Stimulated activated effector memory CD8-positive, alpha-beta T cell treated with anti-CD3 and anti-CD28 coated beads, Interleukin-12 subunit alpha, Interleukin-12 subunit beta, amount 100 ng/mL, for 72 hours (primary cell): ENCODE measurements around the gene COX8A.

ENCODE experiments used
- ATAC-seq: fragments of 150-1000 bp; cut with Tn5 transposase; 2 replicates; pipeline ENCODE4 v1.10.0; 2021
- DNase-seq, 2 donors: peaks; one replicate each; pipeline ENCODE4 v3.0.0; 2021 to 2022; ENCODE audit warnings: low spot score in 2 of 2
- H3K27ac Mint-ChIP-seq: one replicate; pipeline ENCODE4 v1.8.0; 2022; ENCODE audit warnings: mild to moderate bottlenecking, mixed read lengths
- H3K36me3 Mint-ChIP-seq: one replicate; pipeline ENCODE4 v1.8.0; 2022; ENCODE audit warnings: mild to moderate bottlenecking, mixed read lengths
- H3K4me1 Mint-ChIP-seq: one replicate; pipeline ENCODE4 v1.8.0; 2022; ENCODE audit warnings: mixed read lengths
- H3K4me3 Mint-ChIP-seq: one replicate; pipeline ENCODE4 v1.8.0; 2022; ENCODE audit warnings: mild to moderate bottlenecking, mixed read lengths
- H3K9me3 Mint-ChIP-seq: one replicate; pipeline ENCODE4 v1.8.0; 2022; ENCODE audit warnings: mixed read lengths

The COX8A gene

GRCh38 chr11:63991558-63991957 lies 17.1 kb downstream of the COX8A start:
- DNase-seq = no peak
- peaks cover 86% of the 10 kb centered on the region for H3K36me3 Mint-ChIP-seq
- peak overlapping the region; percentile 26 for H3K27ac Mint-ChIP-seq
- ATAC-seq = no peak
- H3K4me1 Mint-ChIP-seq = peaks cover 46% of the 10 kb centered on the region
- H3K9me3 Mint-ChIP-seq = no peaks in the 10 kb centered on the region
- no peak overlapping the region for H3K4me3 Mint-ChIP-seq

DNA sequence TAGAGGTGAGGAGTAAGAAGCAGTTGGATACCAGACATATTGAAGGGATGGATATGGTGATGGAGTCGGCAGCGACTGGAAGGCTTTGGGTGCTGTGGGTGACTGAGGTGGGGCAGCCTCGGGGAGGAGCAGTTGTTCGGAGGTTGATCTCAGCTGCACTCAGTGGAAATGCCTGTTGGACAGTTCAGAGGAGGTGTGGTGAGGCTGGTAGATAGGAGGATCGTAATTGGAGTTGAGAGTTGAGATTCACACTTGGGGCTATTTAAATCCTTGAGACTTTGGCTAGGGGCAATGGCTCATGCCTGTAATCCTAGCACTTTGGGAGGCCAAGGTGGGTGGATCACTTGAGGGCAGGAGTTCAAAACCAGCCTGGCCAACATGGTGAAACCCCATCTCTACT lies 18.7 kb downstream of the COX8A start:
- peaks cover 48% of the 10 kb centered on the region for H3K4me1 Mint-ChIP-seq
- peak overlapping the region; percentile 16 for H3K27ac Mint-ChIP-seq
- H3K36me3 Mint-ChIP-seq = peaks cover 88% of the 10 kb centered on the region
- H3K9me3 Mint-ChIP-seq = no peaks in the 10 kb centered on the region
- DNase-seq (no peak), ATAC-seq (no peak)
- no peak overlapping the region for H3K4me3 Mint-ChIP-seq

GRCh38 chr11:63993993-63994392 lies 19.6 kb downstream of the COX8A start:
- Mint-ChIP-seq H3K27ac (no peak overlapping the region), H3K9me3 (no peaks in the 10 kb centered on the region), H3K4me3 (no peak overlapping the region), H3K4me1 (peaks cover 47% of the 10 kb centered on the region), H3K36me3 (peaks cover 88% of the 10 kb centered on the region)
- ATAC-seq (no peak), DNase-seq (no peak)

- H3K4me1 Mint-ChIP-seq = peaks cover 45% of the 10 kb centered on the region
- H3K36me3 Mint-ChIP-seq = peaks cover 63% of the 10 kb centered on the region
These were observed 22.1 kb downstream of the COX8A start for GRCh38 chr11:63996512-63996911.

DNA sequence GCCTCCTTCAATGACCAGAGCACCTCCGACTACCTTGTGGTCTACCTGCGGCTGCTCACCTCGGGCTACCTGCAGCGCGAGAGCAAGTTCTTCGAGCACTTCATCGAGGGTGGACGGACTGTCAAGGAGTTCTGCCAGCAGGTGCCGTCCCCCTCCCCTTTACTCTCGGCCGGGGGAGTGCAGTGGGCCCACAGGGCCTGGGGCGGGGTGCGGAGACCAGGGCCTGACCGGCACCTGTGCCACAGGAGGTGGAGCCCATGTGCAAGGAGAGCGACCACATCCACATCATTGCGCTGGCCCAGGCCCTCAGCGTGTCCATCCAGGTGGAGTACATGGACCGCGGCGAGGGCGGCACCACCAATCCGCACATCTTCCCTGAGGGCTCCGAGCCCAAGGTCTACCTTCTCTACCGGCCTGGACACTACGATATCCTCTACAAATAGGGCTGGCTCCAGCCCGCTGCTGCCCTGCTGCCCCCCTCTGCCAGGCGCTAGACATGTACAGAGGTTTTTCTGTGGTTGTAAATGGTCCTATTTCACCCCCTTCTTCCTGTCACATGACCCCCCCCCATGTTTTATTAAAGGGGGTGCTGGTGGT lies 22.8 kb downstream of the COX8A start:
- Mint-ChIP-seq H3K36me3 (peaks cover 56% of the 10 kb centered on the region), H3K9me3 (no peaks in the 10 kb centered on the region), H3K27ac (peak overlapping the region; percentile 83), H3K4me1 (peaks cover 44% of the 10 kb centered on the region), H3K4me3 (no peak overlapping the region)
- ATAC-seq (no peak), DNase-seq (no peak)

More at GRCh38 chr11:63996512-63996911, 22.1 kb downstream of the COX8A start:
- ATAC-seq (no peak), DNase-seq (no peak)
- no peaks in the 10 kb centered on the region for H3K9me3 Mint-ChIP-seq
- H3K4me3 Mint-ChIP-seq = no peak overlapping the region
- no peak overlapping the region for H3K27ac Mint-ChIP-seq

DNA sequence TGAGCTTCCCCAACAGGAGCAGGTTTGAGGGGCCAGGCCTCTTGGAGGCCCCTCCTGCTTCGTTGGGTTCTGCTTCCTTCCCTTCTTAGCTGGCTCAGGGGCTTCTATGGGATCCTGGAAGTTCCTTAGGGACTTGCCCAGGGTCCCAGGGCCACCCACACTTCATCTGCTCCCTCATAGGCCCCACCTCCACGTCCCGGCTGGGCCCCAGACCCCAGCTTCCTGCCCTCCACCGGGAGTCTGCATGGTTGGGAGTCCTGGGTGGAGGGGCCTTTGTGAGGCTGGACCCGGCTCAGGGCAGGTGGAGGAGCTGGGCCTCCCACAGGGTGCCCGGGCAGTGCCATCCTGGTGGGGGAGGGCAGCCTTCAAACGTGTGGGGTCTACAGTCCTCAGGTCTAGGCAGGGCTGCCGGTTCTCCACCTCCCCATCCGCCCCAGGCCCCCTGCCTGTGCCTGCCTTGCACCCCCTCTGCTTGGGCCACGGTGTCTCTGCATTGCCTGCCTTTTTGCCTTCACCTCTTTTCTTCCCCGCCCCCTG lies 23.4 kb downstream of the COX8A start:
- H3K36me3 Mint-ChIP-seq = peaks cover 49% of the 10 kb centered on the region
- H3K9me3 Mint-ChIP-seq = no peaks in the 10 kb centered on the region
- DNase-seq (no peak), ATAC-seq (no peak)
- H3K4me1 Mint-ChIP-seq = peaks cover 41% of the 10 kb centered on the region
- peak overlapping the region; percentile 83 for H3K27ac Mint-ChIP-seq
- no peak overlapping the region for H3K4me3 Mint-ChIP-seq

DNA sequence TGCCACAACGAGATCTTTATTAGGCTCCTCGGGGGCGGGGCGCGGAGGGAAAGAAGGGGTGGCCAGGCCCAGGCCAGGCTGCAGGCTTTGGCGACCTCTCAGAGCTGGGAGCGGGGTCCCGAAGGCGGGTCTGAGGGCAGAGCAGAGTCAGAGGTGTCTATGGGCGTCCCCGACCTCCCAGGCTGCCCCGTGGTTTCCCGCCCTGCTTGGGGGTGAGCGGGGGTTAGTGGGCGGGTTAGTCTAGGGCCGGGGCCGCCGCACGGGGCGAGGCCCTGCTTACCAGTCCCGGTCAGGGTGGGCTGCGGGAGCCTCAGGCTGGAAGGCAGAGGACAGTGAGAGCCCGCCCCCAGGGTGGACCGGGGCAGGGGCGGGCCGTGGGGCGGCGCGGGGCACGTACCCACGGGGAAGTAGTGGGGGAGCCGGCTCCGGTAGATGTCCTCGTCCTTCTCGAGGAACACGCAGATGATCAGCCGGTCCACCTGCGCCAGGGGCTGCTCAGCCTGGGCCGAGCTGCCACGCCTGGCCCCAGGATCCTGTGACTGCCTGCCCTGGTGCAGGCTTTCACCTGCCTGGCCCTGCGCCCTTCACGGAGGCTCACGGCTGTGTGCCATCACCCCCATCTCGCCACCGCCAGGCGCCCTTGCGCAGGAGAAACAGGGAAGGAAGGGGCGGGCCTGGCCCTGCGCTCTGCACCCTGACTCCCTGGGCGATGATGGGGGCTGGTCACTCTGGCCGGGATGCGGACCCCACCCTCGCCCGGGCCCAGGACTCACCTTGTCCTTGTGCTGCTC lies 24.3 kb downstream of the COX8A start:
- Mint-ChIP-seq H3K4me1 (peaks cover 36% of the 10 kb centered on the region), H3K36me3 (peaks cover 41% of the 10 kb centered on the region), H3K9me3 (no peaks in the 10 kb centered on the region), H3K4me3 (peak overlapping the region; percentile 50), H3K27ac (peak overlapping the region; percentile 83)
- ATAC-seq (no peak), DNase-seq (no peak)

- no peaks in the 10 kb centered on the region for H3K9me3 Mint-ChIP-seq
- H3K4me1 Mint-ChIP-seq = peaks cover 32% of the 10 kb centered on the region
These were observed 25.1 kb downstream of the COX8A start for GRCh38 chr11:63999349-64000025.

DNA sequence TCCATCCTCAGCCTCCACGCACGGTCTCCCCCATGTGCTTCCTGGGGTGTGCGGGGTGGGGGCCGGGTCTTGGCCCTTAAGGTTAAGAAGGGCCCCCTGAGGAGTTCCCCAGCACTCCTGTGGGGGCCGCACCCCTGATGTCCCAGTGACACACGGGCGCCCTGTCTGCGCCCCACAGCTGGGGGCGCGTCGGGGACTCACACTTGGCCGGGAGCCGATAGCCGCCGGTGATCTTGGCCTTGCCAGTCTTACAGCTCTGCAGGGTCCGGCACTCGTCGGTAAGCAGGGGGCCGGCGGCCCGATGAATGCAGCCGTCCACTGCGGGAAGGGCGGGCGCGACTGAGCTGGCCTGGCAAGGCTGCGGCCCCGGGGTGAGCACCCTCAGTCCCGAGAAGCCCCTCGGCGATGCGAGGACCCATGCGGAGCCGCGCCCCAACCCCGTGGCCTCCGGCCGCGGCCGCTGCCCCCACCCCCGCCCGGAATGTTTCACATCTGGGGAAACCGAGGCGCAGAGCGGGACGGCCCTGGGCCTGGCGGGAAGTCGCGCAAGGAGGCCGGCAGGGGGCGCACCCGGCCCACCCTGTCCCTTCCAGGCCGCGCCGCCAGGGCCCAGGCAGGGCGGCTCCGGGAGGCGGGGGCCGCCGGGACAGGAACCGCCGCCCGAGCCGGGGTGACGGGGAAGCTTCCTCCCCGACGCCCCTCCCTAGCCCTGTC lies 25.8 kb downstream of the COX8A start:
- peak; percentile 84 for ATAC-seq
- Mint-ChIP-seq H3K4me3 (peak overlapping the region; percentile 50), H3K9me3 (no peaks in the 10 kb centered on the region), H3K27ac (no peak overlapping the region), H3K36me3 (peaks cover 26% of the 10 kb centered on the region), H3K4me1 (peaks cover 26% of the 10 kb centered on the region)
- DNase-seq = peak; percentile 68 to 84

More at GRCh38 chr11:63999349-64000025, 25.1 kb downstream of the COX8A start:
- Mint-ChIP-seq H3K36me3 (peaks cover 33% of the 10 kb centered on the region), H3K27ac (no peak overlapping the region), H3K4me3 (peak overlapping the region; percentile 50)
- peak; percentile 62 for ATAC-seq
- DNase-seq = peak; percentile 48 to 68

GRCh38 chr11:64000740-64001483 lies 26.5 kb downstream of the COX8A start:
- Mint-ChIP-seq H3K27ac (no peak overlapping the region), H3K36me3 (peaks cover 23% of the 10 kb centered on the region), H3K4me3 (peak overlapping the region; percentile 50), H3K9me3 (no peaks in the 10 kb centered on the region), H3K4me1 (peaks cover 26% of the 10 kb centered on the region)
- DNase-seq (no peak), ATAC-seq (no peak)

DNA sequence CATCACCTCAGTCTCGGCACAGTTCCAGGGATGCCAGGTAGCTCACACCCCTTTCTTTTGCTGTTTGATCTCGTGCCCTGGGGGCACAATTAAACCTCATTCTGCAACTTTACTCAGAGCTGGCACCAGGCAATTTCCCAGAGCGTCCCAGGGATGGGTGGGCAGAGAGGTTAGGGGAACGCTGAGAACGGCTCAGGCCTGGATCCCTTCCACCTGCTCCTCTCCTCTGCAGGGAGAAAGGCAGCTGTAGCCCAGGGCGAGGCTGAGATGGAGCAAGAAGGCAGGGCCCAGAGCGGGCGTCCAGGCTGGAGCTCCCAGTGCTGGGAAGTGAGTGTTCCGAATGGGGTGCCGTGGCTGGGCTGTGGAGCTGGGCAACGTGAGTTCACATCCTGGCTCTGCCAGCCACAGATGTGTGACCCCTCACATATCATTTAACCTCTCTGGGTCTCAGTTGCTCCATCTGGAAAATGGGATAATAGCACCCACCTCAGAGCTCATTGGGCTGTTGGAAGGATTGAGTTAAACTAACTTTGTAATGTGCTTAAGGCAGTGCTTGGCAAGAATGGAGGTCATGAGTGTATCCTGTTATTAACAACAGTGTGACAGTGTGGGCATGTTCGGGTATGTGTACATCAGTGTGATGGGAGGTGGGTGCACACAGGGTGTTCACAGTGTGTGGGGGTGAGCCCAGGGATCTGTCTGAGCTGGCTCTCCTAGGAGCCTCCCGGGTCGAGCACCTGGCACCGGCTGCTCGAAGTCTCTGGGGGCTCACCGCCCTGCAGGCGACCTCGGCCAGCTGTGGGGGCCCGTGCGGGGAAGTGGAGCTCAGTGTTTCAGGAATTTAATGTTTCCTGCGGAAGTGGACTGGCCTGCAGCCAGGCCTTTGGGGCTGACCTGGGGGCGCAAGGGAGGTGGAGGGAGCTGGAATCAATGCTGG lies 27.3 kb downstream of the COX8A start:
- peaks cover 26% of the 10 kb centered on the region for H3K4me1 Mint-ChIP-seq
- peak overlapping the region; percentile 29 for H3K4me3 Mint-ChIP-seq
- H3K9me3 Mint-ChIP-seq = no peaks in the 10 kb centered on the region
- DNase-seq = no peak
- no peak for ATAC-seq
- peaks cover 23% of the 10 kb centered on the region for H3K36me3 Mint-ChIP-seq
- peak overlapping the region; percentile 30 for H3K27ac Mint-ChIP-seq

GRCh38 chr11:64003807-64004589 lies 29.6 kb downstream of the COX8A start:
- peaks cover 7% of the 10 kb centered on the region for H3K36me3 Mint-ChIP-seq
- no peak for ATAC-seq
- H3K27ac Mint-ChIP-seq = no peak overlapping the region
- no peak overlapping the region for H3K4me3 Mint-ChIP-seq
- DNase-seq = no peak
- peaks cover 27% of the 10 kb centered on the region for H3K4me1 Mint-ChIP-seq
- no peaks in the 10 kb centered on the region for H3K9me3 Mint-ChIP-seq

DNA sequence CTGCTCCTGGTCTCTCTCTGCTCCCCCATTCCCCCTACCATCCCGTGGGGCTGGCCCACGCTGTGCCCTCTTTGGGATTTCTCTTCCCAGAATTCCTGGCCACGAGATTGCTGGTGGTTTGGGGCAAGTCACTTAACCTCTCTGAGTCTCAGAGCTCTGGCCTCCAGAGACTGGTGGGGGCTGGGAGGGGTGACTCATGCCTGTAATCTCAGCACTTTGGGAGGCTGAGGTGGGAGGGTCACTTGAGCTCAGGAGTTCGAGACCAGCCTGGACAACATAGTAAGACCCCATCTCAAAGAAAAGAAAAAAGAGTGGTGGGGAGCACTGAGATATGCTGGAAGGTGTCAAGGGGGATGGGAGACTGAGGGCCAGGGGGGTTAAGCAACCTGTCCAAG lies 30.2 kb downstream of the COX8A start:
- no peak for DNase-seq
- no peak overlapping the region for H3K27ac Mint-ChIP-seq
- H3K36me3 Mint-ChIP-seq = peaks cover 7% of the 10 kb centered on the region
- ATAC-seq = no peak
- H3K9me3 Mint-ChIP-seq = no peaks in the 10 kb centered on the region
- H3K4me3 Mint-ChIP-seq = no peak overlapping the region
- H3K4me1 Mint-ChIP-seq = peaks cover 27% of the 10 kb centered on the region
